ENCODE measurements around the gene ADPGK. TPM values are rescaled to one million over a fixed set of nuclear protein-coding genes. Genes with fewer than 3 reads are reported as not detected.

ADPGK gene
- polyA plus RNA-seq, 1 donor from 2014 or later = 33.7 TPM

GRCh38 chr15:72737723-72738122 lies 45.8 kb downstream of the ADPGK start:
- no peaks in the 10 kb centered on the region for H3K79me2 ChIP-seq (replicated peaks; ENCODE audit: insufficient read depth, low read length)
- H3K9me2 ChIP-seq (ENCODE audit: insufficient read depth, low read length) = no peaks in the 10 kb centered on the region

GRCh38 chr15:72737061-72737460 lies 46.5 kb downstream of the ADPGK start:
- no peaks in the 10 kb centered on the region for H3K79me2 ChIP-seq (replicated peaks; ENCODE audit: insufficient read depth, low read length)
- H4K20me1 ChIP-seq (ENCODE audit: insufficient read depth) = no peaks in the 10 kb centered on the region
- H3K27me3 ChIP-seq (ENCODE audit: insufficient read depth, low read depth, low read length) = no peaks in the 10 kb centered on the region
- no peaks in the 10 kb centered on the region for H3K9me2 ChIP-seq (ENCODE audit: insufficient read depth, low read length)
- H3K4me2 ChIP-seq (ENCODE audit: low read length) = no peak overlapping the region
- no peak overlapping the region for H3K27ac ChIP-seq (ENCODE audit: low read length)
- no peaks in the 10 kb centered on the region for H3K9me3 ChIP-seq (ENCODE audit: low read length)
- no peak overlapping the region for H3K4me3 ChIP-seq (ENCODE audit: low read length)
- H2AFZ ChIP-seq (ENCODE audit: low read depth, low read length) = no peak overlapping the region
- no peaks in the 10 kb centered on the region for H3K36me3 ChIP-seq (ENCODE audit: insufficient read depth, low read length)
- H3F3A ChIP-seq (ENCODE audit: insufficient read depth, low read length, poor library complexity, severe bottlenecking) = no peaks in the 10 kb centered on the region
- H3K9ac ChIP-seq (ENCODE audit: low read length) = no peak overlapping the region
- TF ChIP-seq SMC3 (conservative IDR thresholded peaks at IDR 0.05; ENCODE audit: poor library complexity) = no peak
- TF ChIP-seq CTCF (IDR thresholded peaks at IDR 0.05; ENCODE audit: poor library complexity, severe bottlenecking) = no peak
- no peak for TF ChIP-seq EZH2 (IDR thresholded peaks at IDR 0.05; ENCODE audit: borderline replicate concordance, insufficient read depth, low read length, poor library complexity, severe bottlenecking)
- no peak for TF ChIP-seq TAF1 (IDR thresholded peaks at IDR 0.05; ENCODE audit: low read depth)
- TF ChIP-seq EP300 (conservative IDR thresholded peaks at IDR 0.05; ENCODE audit: poor library complexity, severe bottlenecking) = no peak
- no peak for TF ChIP-seq POLR2AphosphoS5 (IDR thresholded peaks at IDR 0.05)
- no peak for TF ChIP-seq RAD21 (conservative IDR thresholded peaks at IDR 0.05)
- no peak for TF ChIP-seq MXI1 (conservative IDR thresholded peaks at IDR 0.05; ENCODE audit: poor library complexity, severe bottlenecking)

More at GRCh38 chr15:72737723-72738122, 45.8 kb downstream of the ADPGK start:
- no peak overlapping the region for H3K4me2 ChIP-seq (ENCODE audit: low read length)
- H3F3A ChIP-seq (ENCODE audit: insufficient read depth, low read length, poor library complexity, severe bottlenecking) = no peaks in the 10 kb centered on the region
- no peaks in the 10 kb centered on the region for H3K27me3 ChIP-seq (ENCODE audit: insufficient read depth, low read depth, low read length)
- H3K4me3 ChIP-seq (ENCODE audit: low read length) = no peak overlapping the region
- no peak overlapping the region for H3K9ac ChIP-seq (ENCODE audit: low read length)
- H4K20me1 ChIP-seq (ENCODE audit: insufficient read depth) = no peaks in the 10 kb centered on the region
- H3K36me3 ChIP-seq (ENCODE audit: insufficient read depth, low read length) = no peaks in the 10 kb centered on the region
- no peak overlapping the region for H3K27ac ChIP-seq (ENCODE audit: low read length)
- no peaks in the 10 kb centered on the region for H3K9me3 ChIP-seq (ENCODE audit: low read length)
- no peak for TF ChIP-seq EZH2 (IDR thresholded peaks at IDR 0.05; ENCODE audit: borderline replicate concordance, insufficient read depth, low read length, poor library complexity, severe bottlenecking)
- TF ChIP-seq EP300 (conservative IDR thresholded peaks at IDR 0.05; ENCODE audit: poor library complexity, severe bottlenecking) = no peak
- TF ChIP-seq MXI1 (conservative IDR thresholded peaks at IDR 0.05; ENCODE audit: poor library complexity, severe bottlenecking) = no peak
- no peak for TF ChIP-seq REST (IDR thresholded peaks at IDR 0.05; ENCODE audit: borderline replicate concordance)
- TF ChIP-seq RAD21 (conservative IDR thresholded peaks at IDR 0.05) = no peak
- no peak for TF ChIP-seq POLR2AphosphoS5 (IDR thresholded peaks at IDR 0.05)
- TF ChIP-seq TAF1 (IDR thresholded peaks at IDR 0.05; ENCODE audit: low read depth) = no peak
- TF ChIP-seq SMC3 (conservative IDR thresholded peaks at IDR 0.05; ENCODE audit: poor library complexity) = no peak
- TF ChIP-seq CTCF (IDR thresholded peaks at IDR 0.05; ENCODE audit: poor library complexity, severe bottlenecking) = no peak
- no peak overlapping the region for H2AFZ ChIP-seq (ENCODE audit: low read depth, low read length)
